Measurements from ENCODE around the gene TMEM60.
"Not testable (repeated sequence)": the region's sequence is repeated elsewhere in the genome, so short reads cannot be mapped to it uniquely, and the experiment has no call there.

TMEM60 gene

GRCh38 chr7:77808517-77808916 is 10.3 kb upstream of the TMEM60 start:
- no peak for DNase-seq

GRCh38 chr7:77806425-77806824 is 8.2 kb upstream of the TMEM60 start:
- DNase-seq = no peak

- no peak for DNase-seq
These were observed 4.5 kb upstream of the TMEM60 start for GRCh38 chr7:77802557-77803405.

DNA sequence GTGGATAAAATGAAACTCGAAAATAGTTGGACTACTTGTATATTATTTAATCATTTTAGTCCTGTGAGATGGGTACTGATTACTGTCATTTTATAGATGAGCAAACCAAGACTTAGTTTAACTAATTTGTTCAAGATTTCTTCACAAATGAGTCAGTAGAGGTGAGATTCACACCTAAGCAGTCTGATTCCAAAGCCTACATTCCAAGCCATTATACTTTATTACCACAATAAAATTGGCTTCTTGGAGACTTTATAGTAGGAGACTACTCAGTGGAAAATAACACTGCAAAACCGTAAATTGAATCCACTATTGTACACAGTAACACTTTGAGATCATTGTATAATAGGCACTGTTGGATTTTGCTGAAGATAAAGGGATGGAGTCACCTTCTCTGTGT is 2.5 kb upstream of the TMEM60 start:
- DNase-seq = no peak

DNA sequence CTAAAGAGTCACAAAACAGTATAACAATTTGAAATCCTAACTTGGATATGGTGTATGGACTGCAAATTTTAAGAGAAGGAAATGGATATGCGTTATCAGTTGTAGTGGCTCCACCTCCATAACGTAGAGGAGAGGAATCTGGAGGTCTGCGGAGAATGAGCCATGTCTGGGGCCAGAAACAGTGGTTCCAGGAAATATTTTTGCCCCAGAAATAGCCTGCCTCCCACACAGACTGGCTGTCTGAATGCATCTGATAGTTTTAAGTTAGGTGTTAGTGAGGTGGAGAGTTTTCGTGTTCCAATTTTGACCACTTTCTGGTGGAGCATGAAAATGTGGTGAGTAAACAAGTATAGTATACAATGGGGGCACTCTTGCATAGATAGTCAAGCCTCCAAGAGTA is 1.9 kb upstream of the TMEM60 start:
- DNase-seq = no peak

- peak; percentile 61 for DNase-seq
These were observed 1.1 kb upstream of the TMEM60 start for GRCh38 chr7:77799078-77799964.

DNA sequence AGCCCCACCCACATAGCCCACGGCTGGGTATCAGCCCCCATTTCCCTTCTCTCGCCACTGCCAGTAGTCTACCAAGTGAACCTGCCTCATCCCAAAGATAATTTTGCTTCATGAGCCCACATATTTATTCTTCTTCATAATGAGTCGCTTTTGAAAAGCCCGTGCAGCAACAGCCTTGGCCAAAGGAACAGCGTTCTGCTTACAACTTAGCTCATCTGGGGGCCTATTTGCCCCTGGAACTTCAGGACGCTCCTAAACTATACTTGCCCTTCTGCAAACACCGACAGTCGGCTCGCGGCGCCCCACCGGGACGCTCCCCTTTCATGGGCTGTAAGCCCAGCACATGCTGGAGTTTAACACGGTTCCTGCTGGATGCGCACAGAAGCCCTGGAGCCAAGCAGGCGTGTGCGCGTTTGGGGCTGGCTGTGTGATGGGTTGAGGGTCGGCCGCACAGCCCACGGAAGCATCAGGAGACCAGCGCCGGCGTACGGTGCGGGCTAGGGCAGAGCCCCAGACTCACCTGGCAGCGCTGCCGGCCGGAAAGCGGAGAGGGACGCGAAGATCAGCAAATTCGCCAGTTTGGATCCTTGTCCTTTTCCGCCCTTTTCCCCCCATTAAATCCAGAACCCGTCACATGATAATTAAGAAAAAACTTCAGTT is 370 bp downstream of the TMEM60 start:
- no peak for DNase-seq

- DNase-seq = no peak
These were observed 1.3 kb downstream of the TMEM60 start for GRCh38 chr7:77796960-77797359.

DNA sequence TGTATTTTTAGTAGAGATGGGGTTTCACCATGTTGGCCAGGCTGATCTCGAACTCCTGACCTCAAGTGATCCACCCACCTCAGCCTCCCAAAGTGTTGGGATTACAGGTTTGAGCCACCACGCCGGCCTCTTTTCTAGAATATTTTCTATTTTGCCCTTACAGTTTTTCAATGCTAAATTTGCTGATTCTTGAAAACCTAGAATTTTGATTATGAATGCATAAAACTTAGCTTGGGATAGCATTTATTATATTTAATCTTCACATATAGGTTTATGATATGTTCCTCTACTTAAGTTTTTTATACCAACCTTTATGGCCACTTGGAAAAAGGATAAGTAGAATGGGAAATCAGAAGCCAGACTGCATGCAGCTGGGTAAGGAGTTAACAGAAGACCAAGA is 2.1 kb downstream of the TMEM60 start:
- DNase-seq = no peak

- DNase-seq = no peak
These were observed 4.2 kb downstream of the TMEM60 start for GRCh38 chr7:77794000-77794399.

DNA sequence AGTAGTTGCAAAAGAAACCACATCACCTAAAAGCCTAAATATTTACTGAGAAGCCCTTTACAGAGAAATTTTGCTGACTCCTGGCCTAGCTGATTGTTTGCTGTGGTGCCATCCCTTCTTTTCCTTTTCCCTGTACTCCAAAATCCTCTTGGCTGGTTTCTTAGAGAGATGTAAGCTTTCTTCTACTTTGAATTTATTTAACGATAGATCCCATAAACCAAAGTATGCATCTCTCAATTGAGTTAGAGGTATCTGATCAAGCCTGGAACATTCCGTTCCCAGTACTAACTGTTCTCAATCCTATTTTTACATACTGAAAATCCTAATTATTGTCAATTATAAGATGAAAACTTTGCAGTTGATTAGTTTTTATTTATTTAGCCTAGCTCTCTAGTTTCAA is 6.3 kb downstream of the TMEM60 start:
- DNase-seq = no peak

- no peak for DNase-seq
These were observed 6.9 kb downstream of the TMEM60 start for GRCh38 chr7:77791336-77791735.

GRCh38 chr7:77788327-77788902 is 9.8 kb downstream of the TMEM60 start:
- DNase-seq = no peak

DNA sequence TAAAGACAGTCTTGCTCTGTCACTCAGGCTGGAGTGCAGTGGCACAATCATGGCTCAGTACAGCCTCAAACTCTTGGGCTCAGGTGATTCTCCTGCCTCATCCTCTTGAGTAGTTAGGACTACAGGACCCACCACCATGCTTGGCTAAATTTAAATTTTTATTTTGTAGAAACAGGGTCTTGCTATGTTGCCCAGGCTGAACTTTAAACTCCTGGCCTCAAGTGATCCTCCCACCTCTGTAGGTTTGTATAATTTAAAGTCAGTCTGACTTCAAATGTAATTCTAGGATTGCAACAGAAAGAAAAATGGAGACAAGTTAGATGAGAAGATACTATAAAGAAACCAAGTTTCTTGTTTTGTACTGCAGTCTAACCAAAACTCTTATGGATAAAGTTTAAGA is 11.5 kb downstream of the TMEM60 start:
- DNase-seq = no peak

- no peak for DNase-seq
These were observed 12.2 kb downstream of the TMEM60 start for GRCh38 chr7:77786018-77786417.

- not testable (repeated sequence) for DNase-seq
These were observed 13.8 kb downstream of the TMEM60 start for GRCh38 chr7:77784426-77784825.

DNA sequence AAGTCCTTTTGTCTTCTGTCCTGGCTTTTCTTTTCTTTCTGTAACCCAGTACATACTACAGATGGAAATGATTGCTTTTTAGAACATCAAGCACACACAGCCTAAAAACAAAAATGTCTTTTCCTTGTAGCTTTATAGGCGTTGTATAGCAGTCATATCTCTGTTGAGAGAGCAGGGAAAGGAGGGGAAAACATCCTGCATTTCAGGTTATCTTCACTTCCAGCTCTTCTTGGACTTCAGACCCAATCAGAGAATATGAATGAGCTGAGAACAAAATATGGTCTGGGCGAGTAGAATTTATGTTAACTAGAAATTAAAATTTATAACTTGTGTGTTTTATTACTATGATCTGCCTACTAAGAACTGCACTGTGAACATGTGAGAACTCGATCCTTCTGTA is 14.7 kb downstream of the TMEM60 start:
- no peak for DNase-seq

- no peak for DNase-seq
These were observed 15.1 kb downstream of the TMEM60 start for GRCh38 chr7:77783111-77783510.

- DNase-seq = no peak
These were observed 15.9 kb downstream of the TMEM60 start for GRCh38 chr7:77782383-77782782.

DNA sequence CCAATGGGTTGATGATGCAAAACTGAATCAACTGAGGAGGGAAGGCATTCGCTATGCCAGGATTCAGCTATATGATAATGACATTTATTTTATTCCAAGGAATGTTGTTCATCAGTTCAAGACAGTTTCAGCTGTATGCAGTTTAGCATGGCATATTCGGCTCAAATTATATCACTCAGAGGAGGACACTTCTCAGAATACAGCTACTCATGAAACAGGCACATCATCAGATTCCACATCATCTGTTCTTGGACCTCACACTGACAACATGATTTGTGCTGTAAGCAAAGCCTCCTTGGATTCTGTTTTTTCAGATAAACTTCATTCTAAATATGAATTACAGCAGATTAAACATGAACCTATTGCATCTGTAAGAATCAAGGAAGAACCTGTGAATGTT is 19.7 kb downstream of the TMEM60 start:
- DNase-seq = no peak

DNA sequence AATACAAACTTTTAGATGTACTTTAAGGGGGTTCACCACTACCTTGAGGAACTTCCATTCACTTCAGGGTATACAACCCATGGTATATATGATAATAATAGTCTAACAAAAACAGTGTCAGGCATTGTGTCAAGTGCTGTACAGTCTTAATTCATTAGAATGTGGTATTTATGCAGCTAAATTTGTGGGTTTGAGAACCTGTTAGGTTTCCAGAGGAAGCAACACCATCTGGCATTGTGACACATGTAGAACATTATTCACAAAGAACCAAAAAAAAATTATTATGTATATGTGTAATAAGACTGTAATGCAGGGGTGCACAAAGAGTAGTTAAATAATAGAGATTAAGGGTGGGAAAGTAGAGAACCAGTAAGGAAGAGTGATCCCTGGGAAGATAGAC is 26.3 kb downstream of the TMEM60 start:
- no peak for DNase-seq

GRCh38 chr7:77770316-77770715 is 27.9 kb downstream of the TMEM60 start:
- no peak for DNase-seq
